Kidney capillary endothelial cell (primary cell): ENCODE results near the gene PATJ.
"Not testable (repeated sequence)": the region's sequence is repeated elsewhere in the genome, so short reads cannot be mapped to it uniquely, and the experiment has no call there.

Source experiments
- DNase-seq: peaks from one replicate; pipeline ENCODE4 v3.0.0-alpha.2; 2018; ENCODE audit warnings: low spot score

The PATJ gene

GRCh38 chr1:62213075-62213914 is 471.0 kb downstream of the PATJ start:
- no peak for DNase-seq

- no peak for DNase-seq
Observed at GRCh38 chr1:62218604-62219003, 476.3 kb downstream of the PATJ start.

GRCh38 chr1:62220456-62220855 is 478.2 kb downstream of the PATJ start:
- not testable (repeated sequence) for DNase-seq

- DNase-seq: no peak
Observed at GRCh38 chr1:62221171-62221570, 478.9 kb downstream of the PATJ start.

- DNase-seq: no peak
Observed at GRCh38 chr1:62222321-62222720, 480.0 kb downstream of the PATJ start.

DNA sequence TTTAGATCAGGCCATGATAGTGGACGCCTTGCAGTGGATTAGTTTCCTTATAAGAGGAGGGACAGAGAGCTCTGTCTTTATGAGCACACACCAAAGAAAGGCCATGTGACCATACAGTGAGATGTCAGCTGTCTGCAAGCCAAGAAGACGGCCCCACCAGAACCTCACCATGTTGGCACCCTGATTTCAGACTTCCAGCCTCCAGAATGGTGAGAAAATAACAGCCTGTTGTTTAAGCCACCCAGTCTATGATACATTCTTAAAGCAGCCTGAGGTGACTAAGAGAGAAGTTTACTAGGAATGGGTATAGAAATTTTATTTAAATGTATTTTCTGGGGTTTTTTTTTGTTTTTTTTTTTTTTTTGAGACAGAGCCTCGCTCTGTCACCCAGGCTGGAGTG is 481.9 kb downstream of the PATJ start:
- no peak for DNase-seq

DNA sequence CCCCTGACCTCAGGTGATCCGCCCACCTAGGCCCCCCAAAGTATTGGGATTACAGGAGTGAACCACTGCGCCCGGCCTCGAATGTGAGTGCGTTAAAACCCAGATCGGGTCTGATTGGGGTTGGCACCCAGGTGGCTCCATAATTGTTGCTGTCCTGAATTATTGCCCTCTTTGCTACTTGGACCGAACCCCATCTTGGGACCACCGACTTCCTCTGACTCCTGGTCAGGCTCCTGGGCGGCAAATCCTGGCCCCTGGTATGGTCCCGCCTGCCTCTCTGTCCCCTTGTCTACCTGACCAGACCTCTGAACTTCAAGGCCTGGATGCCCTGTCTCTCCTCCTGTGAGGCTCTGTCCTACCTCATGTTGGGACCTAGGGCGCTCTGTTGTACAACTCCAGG is 485.2 kb downstream of the PATJ start:
- no peak for DNase-seq
